ENCODE results near the gene TLE4. TPM values are rescaled to one million over a fixed set of nuclear protein-coding genes. Genes with fewer than 3 reads are reported as not detected.

TLE4 gene
- polyA plus RNA-seq, 2 of the 4 experiments (the other 2 are of a cell fraction), result 14.3 to 23.1 TPM

GRCh38 chr9:79682076-79682736 is 110.4 kb downstream of the TLE4 start (continued):
- no peak for TF ChIP-seq NFE2L2 (conservative IDR thresholded peaks at IDR 0.05; ENCODE audit: low read length)
- TF ChIP-seq TFCP2L1 (CRISPR knock-in tag; IDR thresholded peaks at IDR 0.05), result no peak

- Histone ChIP-seq H3K4me1 (no peaks in the 10 kb centered on the region), H3K4me2 (no peak overlapping the region), H3K27ac (no peak overlapping the region), H3K9me3 (no peaks in the 10 kb centered on the region), H3K4me3 (no peak overlapping the region)
- FAIRE-seq, result no peak
- TF ChIP-seq ZNF302 (CRISPR knock-in tag; IDR thresholded peaks at IDR 0.05), result no peak
- TF ChIP-seq ZC3H11A (IDR thresholded peaks at IDR 0.05), result no peak
- no peak for TF ChIP-seq POLR2A (IDR thresholded peaks at IDR 0.05; ENCODE audit: low read length)
- TF ChIP-seq ATOH8 (CRISPR knock-in tag; IDR thresholded peaks at IDR 0.05; ENCODE audit: low read depth), result no peak
- TF ChIP-seq HDAC2 (IDR thresholded peaks at IDR 0.05), result no peak
- TF ChIP-seq HOXA7 (CRISPR knock-in tag; IDR thresholded peaks at IDR 0.05), result no peak
- no peak for TF ChIP-seq NFE2L2 (conservative IDR thresholded peaks at IDR 0.05; ENCODE audit: low read length)
- TF ChIP-seq FOXS1 (CRISPR knock-in tag; IDR thresholded peaks at IDR 0.05), result no peak
- no peak for ATAC-seq
- ChIA-PET POLR2A (no interaction called here), CTCF (no interaction called here)
- no peak for DNase-seq (ENCODE audit: low read depth in 1 of 2, low spot score in 1 of 2)
- 97% methylated on average over 4 of the region's 4 CpGs for WGBS (ENCODE audit: missing lambda C conversion rate)
These were observed 112.3 kb downstream of the TLE4 start for GRCh38 chr9:79684059-79684458.

GRCh38 chr9:79684711-79685575 is 113.2 kb downstream of the TLE4 start:
- DNase-seq (ENCODE audit: low read depth in 1 of 2, low spot score in 1 of 2) (no peak), ATAC-seq (no peak), FAIRE-seq (no peak)
- Histone ChIP-seq H3K4me2 (no peak overlapping the region), H3K4me3 (no peak overlapping the region), H3K9me3 (no peaks in the 10 kb centered on the region), H3K4me1 (no peaks in the 10 kb centered on the region), H3K27ac (no peak overlapping the region)
- TF ChIP-seq HOXA7 (CRISPR knock-in tag; IDR thresholded peaks at IDR 0.05), result no peak
- TF ChIP-seq ZSCAN20 (CRISPR knock-in tag; IDR thresholded peaks at IDR 0.05), result no peak
- TF ChIP-seq CHD4 (IDR thresholded peaks at IDR 0.05; ENCODE audit: borderline replicate concordance), result no peak
- no peak for TF ChIP-seq JUNB (IDR thresholded peaks at IDR 0.05)
- no peak for TF ChIP-seq E2F6 (IDR thresholded peaks at IDR 0.05; ENCODE audit: borderline replicate concordance, low read depth)
- TF ChIP-seq CBX8 (IDR thresholded peaks at IDR 0.05), result no peak
- no peak for TF ChIP-seq MAFK (IDR thresholded peaks at IDR 0.05; ENCODE audit: partially characterized antibody)
- no peak for TF ChIP-seq RNF2 (IDR thresholded peaks at IDR 0.05; ENCODE audit: borderline replicate concordance, low read depth)
- no peak for TF ChIP-seq ELK1 (IDR thresholded peaks at IDR 0.05; ENCODE audit: low read depth, low read length)
- TF ChIP-seq HOXB5 (CRISPR knock-in tag; IDR thresholded peaks at IDR 0.05), result no peak
- no peak for TF ChIP-seq GATA3 (IDR thresholded peaks at IDR 0.05; ENCODE audit: borderline replicate concordance)
- no peak for TF ChIP-seq EHMT2 (IDR thresholded peaks at IDR 0.05; ENCODE audit: low read depth)
- no peak for TF ChIP-seq PBX3 (IDR thresholded peaks at IDR 0.05)
- TF ChIP-seq NR3C1 (IDR thresholded peaks at IDR 0.05), result no peak
- no peak for TF ChIP-seq CEBPB (IDR thresholded peaks at IDR 0.05)
- no peak for TF ChIP-seq HDAC2 (IDR thresholded peaks at IDR 0.05)
- no peak for TF ChIP-seq ATOH8 (CRISPR knock-in tag; IDR thresholded peaks at IDR 0.05; ENCODE audit: low read depth)
- POLR2A ChIA-PET, result no interaction called here
- CTCF ChIA-PET, result no interaction called here
- WGBS (ENCODE audit: missing lambda C conversion rate), result 82% methylated on average over 8 of the region's 8 CpGs

All from A549 (cell line).